Measurements from ENCODE around the gene EXOSC9.

GRCh38 chr4:121784975-121785374 lies 16.1 kb upstream of the EXOSC9 start:
- TF ChIP-seq, protein P1, sequence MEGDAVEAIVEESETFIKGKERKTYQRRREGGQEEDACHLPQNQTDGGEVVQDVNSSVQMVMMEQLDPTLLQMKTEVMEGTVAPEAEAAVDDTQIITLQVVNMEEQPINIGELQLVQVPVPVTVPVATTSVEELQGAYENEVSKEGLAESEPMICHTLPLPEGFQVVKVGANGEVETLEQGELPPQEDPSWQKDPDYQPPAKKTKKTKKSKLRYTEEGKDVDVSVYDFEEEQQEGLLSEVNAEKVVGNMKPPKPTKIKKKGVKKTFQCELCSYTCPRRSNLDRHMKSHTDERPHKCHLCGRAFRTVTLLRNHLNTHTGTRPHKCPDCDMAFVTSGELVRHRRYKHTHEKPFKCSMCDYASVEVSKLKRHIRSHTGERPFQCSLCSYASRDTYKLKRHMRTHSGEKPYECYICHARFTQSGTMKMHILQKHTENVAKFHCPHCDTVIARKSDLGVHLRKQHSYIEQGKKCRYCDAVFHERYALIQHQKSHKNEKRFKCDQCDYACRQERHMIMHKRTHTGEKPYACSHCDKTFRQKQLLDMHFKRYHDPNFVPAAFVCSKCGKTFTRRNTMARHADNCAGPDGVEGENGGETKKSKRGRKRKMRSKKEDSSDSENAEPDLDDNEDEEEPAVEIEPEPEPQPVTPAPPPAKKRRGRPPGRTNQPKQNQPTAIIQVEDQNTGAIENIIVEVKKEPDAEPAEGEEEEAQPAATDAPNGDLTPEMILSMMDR (conservative IDR thresholded peaks at IDR 0.05): no peak
- no peak for TF ChIP-seq EZH2 (IDR thresholded peaks at IDR 0.05; ENCODE audit: low read depth)
